Adipocyte (in vitro differentiated cells): Measurements from ENCODE around the gene LCLAT1.

Source experiments
- DNase-seq: peaks from one replicate; pipeline ENCODE4 v3.0.0-alpha.2; 2015; ENCODE audit warnings: low read depth
- H3K27me3 ChIP-seq: replicated peaks from 2 replicates; pipeline ENCODE4 v1.7.0; 2013; ENCODE audit warnings: mild to moderate bottlenecking, low read length, moderate library complexity; ENCODE audit not compliant: control insufficient read depth, insufficient read depth
- H3K36me3 ChIP-seq: 2 replicates; pipeline ENCODE4 v1.7.0; 2013; ENCODE audit warnings: low read length, mild to moderate bottlenecking, moderate library complexity; ENCODE audit not compliant: control insufficient read depth, insufficient read depth, severe bottlenecking
- H3K4me1 ChIP-seq: 2 replicates; pipeline ENCODE4 v1.7.0; 2013; ENCODE audit warnings: mild to moderate bottlenecking, low read length, moderate library complexity; ENCODE audit not compliant: control insufficient read depth, insufficient read depth
- H3K4me3 ChIP-seq: 2 replicates; pipeline ENCODE4 v1.7.0; 2013; ENCODE audit warnings: mild to moderate bottlenecking, low read length, moderate library complexity
- H3K9ac ChIP-seq: 2 replicates; pipeline ENCODE4 v1.7.0; 2013; ENCODE audit warnings: mild to moderate bottlenecking, low read length, moderate library complexity
- H3K9me3 ChIP-seq: 2 replicates; pipeline ENCODE4 v1.7.0; 2013; ENCODE audit warnings: mild to moderate bottlenecking, low read length, moderate library complexity; ENCODE audit not compliant: control insufficient read depth

The LCLAT1 gene

DNA sequence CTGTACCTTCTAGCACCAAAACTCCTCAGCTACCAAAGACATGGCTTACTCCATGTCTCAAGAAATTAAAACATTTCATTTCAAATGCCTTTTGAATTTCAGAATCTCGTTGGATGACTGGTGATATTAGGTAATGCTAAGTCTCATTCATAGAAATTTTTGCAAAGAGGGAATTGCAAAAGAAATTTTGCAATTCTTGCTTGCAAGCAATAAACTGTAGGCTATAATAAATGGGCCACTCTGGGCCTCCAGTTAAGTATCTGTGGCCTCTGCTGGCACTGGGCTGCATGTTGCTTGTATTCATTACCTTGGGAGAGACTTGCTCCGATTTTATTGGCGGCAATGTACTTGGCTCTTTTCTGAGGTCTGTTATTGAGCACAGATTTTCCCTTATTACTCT lies 2.8 kb upstream of the LCLAT1 start:
- Histone ChIP-seq H3K9me3 (no peaks in the 10 kb centered on the region), H3K36me3 (no peaks in the 10 kb centered on the region), H3K27me3 (no peaks in the 10 kb centered on the region), H3K9ac (no peak overlapping the region), H3K4me1 (peaks cover 41% of the 10 kb centered on the region), H3K4me3 (peak overlapping the region; percentile 16)
- DNase-seq = peak; percentile 37

DNA sequence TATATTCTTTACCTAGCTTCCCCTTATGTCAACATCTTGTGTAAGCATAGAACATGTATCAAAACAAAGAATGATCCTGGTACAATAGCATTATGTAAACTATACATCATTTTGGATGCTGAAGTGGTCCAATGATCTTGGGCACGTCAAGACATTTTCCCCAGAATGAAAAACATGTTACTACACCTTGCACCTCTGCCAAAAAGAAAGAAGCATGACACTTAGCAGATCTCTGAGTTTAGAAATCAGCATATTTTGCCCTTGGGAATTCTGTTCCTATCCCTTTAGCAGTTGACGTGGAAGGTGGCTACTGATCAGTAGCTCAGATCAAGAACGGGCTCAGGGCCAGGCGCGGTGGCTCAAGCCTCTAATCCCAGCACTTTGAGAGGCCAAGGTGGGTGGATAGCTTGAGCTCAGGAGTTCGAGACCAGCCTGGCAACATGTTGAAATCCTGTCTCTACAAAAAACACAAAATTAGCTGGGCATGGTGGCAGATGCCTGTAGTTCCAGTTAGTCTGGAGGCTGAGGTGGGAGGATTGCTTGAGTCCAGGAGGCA lies 1.7 kb upstream of the LCLAT1 start:
- Histone ChIP-seq H3K36me3 (no peaks in the 10 kb centered on the region), H3K4me3 (peak overlapping the region; percentile 16), H3K9me3 (no peaks in the 10 kb centered on the region), H3K9ac (no peak overlapping the region), H3K27me3 (no peaks in the 10 kb centered on the region), H3K4me1 (peaks cover 41% of the 10 kb centered on the region)
- DNase-seq = no peak

- Histone ChIP-seq H3K4me1 (peaks cover 41% of the 10 kb centered on the region), H3K9ac (peak overlapping the region; percentile 90), H3K36me3 (no peaks in the 10 kb centered on the region), H3K27me3 (no peaks in the 10 kb centered on the region), H3K4me3 (peak overlapping the region; percentile 91), H3K9me3 (no peaks in the 10 kb centered on the region)
- peak; percentile 36 for DNase-seq
Measured at GRCh38 chr2:30446602-30447148, 371 bp upstream of the LCLAT1 start.

- Histone ChIP-seq H3K36me3 (no peaks in the 10 kb centered on the region), H3K4me3 (peak overlapping the region; percentile 91), H3K4me1 (peaks cover 39% of the 10 kb centered on the region), H3K9ac (no peak overlapping the region), H3K9me3 (no peaks in the 10 kb centered on the region), H3K27me3 (no peaks in the 10 kb centered on the region)
- no peak for DNase-seq
Measured at GRCh38 chr2:30448308-30448707, 1.3 kb downstream of the LCLAT1 start.

GRCh38 chr2:30448866-30449265 lies 1.8 kb downstream of the LCLAT1 start:
- DNase-seq = no peak
- peak overlapping the region; percentile 91 for H3K4me3 ChIP-seq
- no peaks in the 10 kb centered on the region for H3K9me3 ChIP-seq
- H3K36me3 ChIP-seq = no peaks in the 10 kb centered on the region
- no peaks in the 10 kb centered on the region for H3K27me3 ChIP-seq
- H3K9ac ChIP-seq = no peak overlapping the region
- peaks cover 33% of the 10 kb centered on the region for H3K4me1 ChIP-seq

- Histone ChIP-seq H3K4me3 (no peak overlapping the region), H3K27me3 (no peaks in the 10 kb centered on the region), H3K9me3 (no peaks in the 10 kb centered on the region), H3K9ac (no peak overlapping the region), H3K36me3 (no peaks in the 10 kb centered on the region), H3K4me1 (peaks cover 24% of the 10 kb centered on the region)
- no peak for DNase-seq
Measured at GRCh38 chr2:30450025-30450424, 3.0 kb downstream of the LCLAT1 start.

DNA sequence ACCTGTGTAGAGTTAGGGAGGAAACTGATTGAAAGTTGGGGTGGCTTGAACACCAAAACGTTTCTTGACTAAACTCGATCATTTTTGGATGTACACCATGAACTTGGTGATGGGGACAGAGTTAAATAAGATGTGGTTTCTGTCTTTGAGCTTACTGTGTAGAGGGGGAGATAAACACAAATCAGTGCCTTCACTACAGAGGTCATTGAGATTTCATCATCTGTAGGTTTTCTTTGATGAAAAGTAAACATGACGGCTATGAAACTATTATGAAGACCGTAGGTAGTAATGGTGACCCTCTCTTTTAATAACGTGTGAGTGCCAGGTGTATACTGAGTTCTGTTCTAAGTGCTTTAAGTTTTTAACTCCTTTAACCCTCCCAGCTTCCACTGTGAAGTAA lies 6.5 kb downstream of the LCLAT1 start:
- no peak for DNase-seq
- Histone ChIP-seq H3K9ac (no peak overlapping the region), H3K9me3 (no peaks in the 10 kb centered on the region)

DNA sequence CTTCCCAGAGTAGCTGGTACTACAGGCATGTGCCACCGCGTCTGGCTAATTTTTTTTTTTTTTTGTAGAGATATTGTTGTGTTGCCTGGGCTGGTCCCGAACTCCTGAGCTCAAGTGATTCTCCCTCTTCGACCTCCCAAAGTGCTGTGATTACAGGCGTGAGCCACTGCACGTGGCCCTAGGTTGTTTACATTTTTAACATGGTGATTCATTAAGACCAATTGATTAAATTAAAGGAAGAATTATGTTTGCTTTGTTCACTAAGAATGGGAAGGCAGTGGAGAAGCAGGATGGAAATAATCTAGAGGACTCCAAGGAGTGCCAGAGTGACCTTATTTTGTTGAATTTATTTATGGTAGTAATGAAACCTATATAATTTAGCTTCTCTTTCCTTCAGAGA lies 7.5 kb downstream of the LCLAT1 start:
- H3K4me1 ChIP-seq = peaks cover 3% of the 10 kb centered on the region
- no peak overlapping the region for H3K4me3 ChIP-seq
- H3K9me3 ChIP-seq = no peaks in the 10 kb centered on the region
- H3K27me3 ChIP-seq = no peaks in the 10 kb centered on the region
- no peak for DNase-seq
- H3K36me3 ChIP-seq = no peaks in the 10 kb centered on the region
- H3K9ac ChIP-seq = no peak overlapping the region

More for the DNA sequence above, 6.5 kb downstream of the LCLAT1 start:
- Histone ChIP-seq H3K4me1 (peaks cover 5% of the 10 kb centered on the region), H3K36me3 (no peaks in the 10 kb centered on the region), H3K4me3 (no peak overlapping the region), H3K27me3 (no peaks in the 10 kb centered on the region)

- no peak overlapping the region for H3K9ac ChIP-seq
- no peaks in the 10 kb centered on the region for H3K27me3 ChIP-seq
- H3K9me3 ChIP-seq = no peaks in the 10 kb centered on the region
- peaks cover 3% of the 10 kb centered on the region for H3K4me1 ChIP-seq
- no peaks in the 10 kb centered on the region for H3K36me3 ChIP-seq
- H3K4me3 ChIP-seq = no peak overlapping the region
- DNase-seq = no peak
Measured at GRCh38 chr2:30455114-30455738, 8.2 kb downstream of the LCLAT1 start.

DNA sequence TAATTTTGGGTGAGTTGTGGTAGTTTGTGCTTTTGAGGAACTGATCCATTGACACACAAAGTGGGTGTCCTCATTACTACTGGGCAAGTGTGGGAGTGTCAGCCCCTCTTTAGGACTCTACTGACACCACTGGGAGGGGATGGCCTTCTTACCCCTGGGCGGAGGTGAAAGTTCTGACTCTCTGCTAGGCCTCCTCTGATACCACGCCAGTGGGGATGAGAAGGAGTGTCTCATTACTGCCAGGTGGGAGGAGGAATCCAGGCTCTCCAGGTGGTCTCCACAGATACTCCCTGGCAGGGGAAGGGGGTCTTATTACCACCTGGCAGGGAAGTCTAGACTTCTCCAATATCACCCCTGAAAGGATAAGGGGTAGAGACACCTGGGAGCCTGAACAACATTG lies 9.1 kb downstream of the LCLAT1 start:
- no peak overlapping the region for H3K4me3 ChIP-seq
- no peaks in the 10 kb centered on the region for H3K9me3 ChIP-seq
- H3K36me3 ChIP-seq = no peaks in the 10 kb centered on the region
- H3K27me3 ChIP-seq = no peaks in the 10 kb centered on the region
- no peak for DNase-seq
- peaks cover 3% of the 10 kb centered on the region for H3K4me1 ChIP-seq
- H3K9ac ChIP-seq = no peak overlapping the region

DNA sequence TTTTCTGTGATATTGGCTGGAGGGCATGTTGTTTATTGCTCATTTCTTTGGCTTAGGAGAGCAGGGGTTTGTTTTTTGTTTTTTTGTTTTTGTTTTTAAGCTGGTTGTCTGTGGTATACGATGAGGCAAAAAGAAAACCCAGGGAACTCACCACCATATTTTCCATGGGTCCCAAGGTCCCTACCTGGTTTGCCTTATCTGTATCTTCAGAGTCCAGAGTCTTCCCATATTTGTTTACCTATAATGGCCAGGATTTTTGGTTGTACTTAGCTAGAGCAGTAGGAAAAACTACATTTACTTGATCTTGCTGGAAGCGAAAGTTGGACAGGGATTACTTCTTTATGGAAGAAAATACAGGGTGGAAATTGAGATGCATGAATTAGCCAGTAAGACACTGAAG lies 9.5 kb downstream of the LCLAT1 start:
- no peak overlapping the region for H3K4me3 ChIP-seq
- H3K36me3 ChIP-seq = no peaks in the 10 kb centered on the region
- peaks cover 3% of the 10 kb centered on the region for H3K4me1 ChIP-seq
- H3K27me3 ChIP-seq = no peaks in the 10 kb centered on the region
- DNase-seq = no peak
- H3K9ac ChIP-seq = no peak overlapping the region
- H3K9me3 ChIP-seq = no peaks in the 10 kb centered on the region
